Stimulated activated naive CD8-positive, alpha-beta T cell treated with anti-CD3 and anti-CD28 coated beads, Interleukin-15, amount 100 ng/mL, for 72 hours (primary cell): ENCODE measurements around the gene CNBP.
"Not testable (repeated sequence)": the region's sequence is repeated elsewhere in the genome, so short reads cannot be mapped to it uniquely, and the experiment has no call there.

Source experiments
- ATAC-seq: fragments of 150-1000 bp; cut with Tn5 transposase; 2 replicates; pipeline ENCODE4 v1.10.0; 2021; ENCODE audit warnings: mild to moderate bottlenecking, moderate library complexity
- DNase-seq, 2 donors: peaks; one replicate each; pipeline ENCODE4 v3.0.0; 2021 to 2022
- H3K27ac Mint-ChIP-seq, 2 donors: one replicate each; pipeline ENCODE4 v1.8.0; 2022; ENCODE audit warnings: mild to moderate bottlenecking in 2 of 2, mixed read lengths in 2 of 2, moderate library complexity in 2 of 2
- H3K27me3 Mint-ChIP-seq: one replicate; pipeline ENCODE4 v1.8.0; 2022; ENCODE audit warnings: mixed read lengths
- H3K4me1 Mint-ChIP-seq: one replicate; pipeline ENCODE4 v1.8.0; 2022; ENCODE audit warnings: mild to moderate bottlenecking, mixed read lengths
- H3K4me3 Mint-ChIP-seq, 2 donors: one replicate each; pipeline ENCODE4 v1.8.0; 2022; ENCODE audit warnings: mild to moderate bottlenecking in 2 of 2, mixed read lengths in 2 of 2, moderate library complexity in 1 of 2
- H3K9me3 Mint-ChIP-seq, 2 donors: one replicate each; pipeline ENCODE4 v1.8.0; 2022; ENCODE audit warnings: mixed read lengths in 2 of 2

CNBP gene

GRCh38 chr3:129199366-129199765 lies 15.7 kb upstream of the CNBP start:
- Mint-ChIP-seq H3K4me1 (peaks cover 18% of the 10 kb centered on the region), H3K4me3 (no peak overlapping the region)

DNA sequence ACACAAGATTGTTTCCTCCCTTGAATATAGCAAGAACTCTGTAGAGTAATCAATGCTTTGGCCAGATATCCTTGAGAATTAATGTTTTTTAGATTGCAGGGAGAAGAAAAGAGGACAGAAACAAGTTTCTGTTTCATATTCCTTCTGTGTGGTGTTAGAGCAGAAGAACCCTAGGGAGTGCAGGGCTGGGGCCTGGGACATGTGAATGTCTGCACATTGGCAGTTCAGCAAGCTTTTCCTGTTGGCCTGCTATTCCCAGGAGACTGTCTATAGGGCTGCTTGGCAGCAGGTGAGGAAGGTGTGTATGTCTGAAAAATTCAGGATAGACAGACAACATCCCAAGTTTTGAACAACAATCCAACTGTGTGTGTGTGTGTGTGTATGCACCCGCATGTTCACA lies 13.6 kb upstream of the CNBP start:
- no peak overlapping the region for H3K27ac Mint-ChIP-seq

More at GRCh38 chr3:129199366-129199765, 15.7 kb upstream of the CNBP start:
- no peak for DNase-seq
- ATAC-seq, result no peak
- Mint-ChIP-seq H3K9me3 (no peaks in the 10 kb centered on the region), H3K27me3 (no peaks in the 10 kb centered on the region), H3K27ac (no peak overlapping the region)

DNA sequence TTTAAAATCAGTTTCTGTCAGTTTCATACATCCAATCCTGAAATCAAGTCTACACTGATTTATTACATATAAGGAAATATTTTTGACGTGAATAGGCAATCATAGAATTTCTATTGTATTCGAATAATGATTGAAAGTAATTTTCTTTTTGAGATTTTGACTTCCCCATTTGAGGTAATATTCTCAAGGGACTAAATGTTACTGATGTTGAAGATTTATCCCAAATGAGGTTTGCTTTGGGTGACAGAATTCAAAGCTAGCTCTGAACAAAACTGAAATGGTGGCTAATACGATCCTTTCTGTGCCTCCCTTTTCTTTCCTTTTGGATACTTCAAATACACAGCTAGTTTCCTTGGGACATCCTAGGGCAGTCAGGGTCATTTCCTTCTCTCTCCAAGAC lies 12.9 kb upstream of the CNBP start:
- Mint-ChIP-seq H3K4me1 (peaks cover 18% of the 10 kb centered on the region), H3K27me3 (no peaks in the 10 kb centered on the region), H3K27ac (no peak overlapping the region), H3K4me3 (no peak overlapping the region), H3K9me3 (no peaks in the 10 kb centered on the region)
- no peak for ATAC-seq
- no peak for DNase-seq

More for the DNA sequence above, 13.6 kb upstream of the CNBP start:
- peaks cover 18% of the 10 kb centered on the region for H3K4me1 Mint-ChIP-seq
- no peaks in the 10 kb centered on the region for H3K27me3 Mint-ChIP-seq
- ATAC-seq, result no peak
- H3K9me3 Mint-ChIP-seq, result no peaks in the 10 kb centered on the region
- H3K4me3 Mint-ChIP-seq, result no peak overlapping the region
- no peak for DNase-seq

DNA sequence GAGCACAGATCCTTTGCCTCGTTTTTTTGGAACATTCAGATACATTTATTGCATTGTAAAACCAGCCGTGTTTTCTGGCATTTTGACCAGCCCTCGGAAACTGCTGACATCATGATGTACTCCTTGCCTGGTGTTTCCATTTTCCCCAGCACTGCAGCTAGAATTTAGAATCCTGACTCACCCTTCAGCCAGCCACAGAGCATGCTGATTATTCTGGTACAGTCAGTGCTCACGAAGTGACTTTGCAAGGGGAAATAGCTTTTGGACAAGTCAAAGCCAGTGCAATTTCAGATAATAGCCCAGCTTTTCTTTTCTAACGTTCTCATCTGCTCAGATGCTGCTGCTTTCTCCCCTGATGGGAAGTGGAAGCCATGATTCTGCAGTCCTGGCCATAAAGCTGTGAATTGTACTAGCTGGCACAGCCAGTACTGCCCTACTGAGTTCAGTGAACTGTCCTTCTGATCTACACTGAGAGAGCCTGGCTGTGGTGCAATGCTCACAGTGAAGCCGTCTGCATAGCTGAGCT lies 12.1 kb upstream of the CNBP start:
- ATAC-seq (no peak), DNase-seq (no peak)
- H3K27ac Mint-ChIP-seq, result no peak overlapping the region
- no peaks in the 10 kb centered on the region for H3K27me3 Mint-ChIP-seq
- no peak overlapping the region for H3K4me3 Mint-ChIP-seq
- peaks cover 18% of the 10 kb centered on the region for H3K4me1 Mint-ChIP-seq
- H3K9me3 Mint-ChIP-seq, result no peaks in the 10 kb centered on the region

GRCh38 chr3:129189793-129190192 lies 6.1 kb upstream of the CNBP start:
- not testable (repeated sequence) for H3K27ac Mint-ChIP-seq, H3K9me3 Mint-ChIP-seq, DNase-seq, H3K4me3 Mint-ChIP-seq, H3K27me3 Mint-ChIP-seq
- ATAC-seq, result peak; percentile 37
- peaks cover 15% of the 10 kb centered on the region for H3K4me1 Mint-ChIP-seq

DNA sequence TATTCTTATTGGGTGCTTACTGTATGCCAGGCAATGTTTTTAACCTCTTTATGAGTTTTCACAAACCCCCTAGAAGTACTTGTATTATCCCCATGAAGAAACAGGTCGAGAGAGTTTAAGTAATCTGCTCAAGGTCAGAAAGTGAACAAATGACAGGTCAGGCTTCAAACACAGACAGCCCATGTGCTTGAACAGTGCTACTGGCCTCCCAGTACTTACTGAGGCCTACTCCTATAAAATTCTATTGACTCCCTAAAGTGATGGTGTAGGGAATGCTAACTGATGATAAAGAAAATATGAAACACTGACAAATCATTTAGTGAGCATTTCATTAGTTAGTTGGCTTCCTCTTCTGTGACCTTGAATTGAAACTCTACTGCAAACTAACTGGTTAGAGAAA lies 4.2 kb upstream of the CNBP start:
- DNase-seq (no peak), ATAC-seq (no peak)
- H3K27me3 Mint-ChIP-seq, result no peaks in the 10 kb centered on the region
- peak overlapping the region in 1 of 2 donors; percentile 72 for H3K27ac Mint-ChIP-seq
- H3K9me3 Mint-ChIP-seq, result no peaks in the 10 kb centered on the region
- peaks cover 20% of the 10 kb centered on the region for H3K4me1 Mint-ChIP-seq
- H3K4me3 Mint-ChIP-seq, result no peak overlapping the region

DNA sequence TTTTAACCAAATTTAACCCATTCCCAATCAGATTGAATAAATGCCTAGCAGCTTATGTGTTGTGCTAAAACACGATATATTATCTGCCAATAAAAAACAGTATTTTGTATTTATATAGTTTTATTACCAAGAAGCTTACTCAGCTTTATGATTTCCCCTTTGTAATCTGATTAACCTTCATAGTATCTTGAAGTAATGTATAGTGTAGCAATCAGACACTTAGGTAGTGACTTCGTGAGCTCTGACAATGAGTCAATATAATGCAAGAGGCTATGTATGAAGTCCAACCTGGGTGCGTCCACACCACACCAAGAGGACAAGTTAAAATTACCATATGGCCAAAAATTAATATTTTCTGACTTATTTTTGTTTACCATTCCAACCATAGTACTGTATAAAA lies 2.1 kb upstream of the CNBP start:
- DNase-seq, result no peak
- no peaks in the 10 kb centered on the region for H3K9me3 Mint-ChIP-seq
- H3K27ac Mint-ChIP-seq, result peak overlapping the region in 1 of 2 donors; percentile 76
- no peak for ATAC-seq
- H3K4me3 Mint-ChIP-seq, result peak overlapping the region in 1 of 2 donors; percentile 21
- H3K4me1 Mint-ChIP-seq, result peaks cover 36% of the 10 kb centered on the region
- no peaks in the 10 kb centered on the region for H3K27me3 Mint-ChIP-seq

GRCh38 chr3:129184784-129185542 lies 1.3 kb upstream of the CNBP start:
- not testable (repeated sequence) for H3K9me3 Mint-ChIP-seq, ATAC-seq, DNase-seq, H3K27me3 Mint-ChIP-seq
- Mint-ChIP-seq H3K4me1 (peaks cover 43% of the 10 kb centered on the region), H3K4me3 (peak overlapping the region; percentile 96), H3K27ac (peak overlapping the region; percentile 100)

DNA sequence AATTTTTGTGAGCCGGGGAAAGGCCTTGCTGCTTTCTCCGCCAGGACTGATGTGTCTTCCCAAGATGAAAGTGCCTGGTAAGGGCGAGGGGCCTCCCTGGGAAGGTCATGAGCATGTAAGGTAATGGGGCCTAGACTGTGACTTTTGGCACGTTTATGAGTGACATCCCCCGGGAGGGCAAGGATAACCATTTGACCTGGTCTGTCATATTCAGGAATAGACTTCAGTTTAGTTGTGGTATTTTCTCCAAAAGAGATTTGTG lies 631 bp upstream of the CNBP start:
- ATAC-seq, result peak; percentile 14
- no peaks in the 10 kb centered on the region for H3K27me3 Mint-ChIP-seq
- no peak for DNase-seq
- peak overlapping the region; percentile 96 for H3K4me3 Mint-ChIP-seq
- no peaks in the 10 kb centered on the region for H3K9me3 Mint-ChIP-seq
- peak overlapping the region; percentile 100 for H3K27ac Mint-ChIP-seq
- H3K4me1 Mint-ChIP-seq, result peaks cover 48% of the 10 kb centered on the region

GRCh38 chr3:129182390-129183185 lies 1.1 kb downstream of the CNBP start:
- H3K27ac Mint-ChIP-seq, result peak overlapping the region; percentile 100
- no peaks in the 10 kb centered on the region for H3K9me3 Mint-ChIP-seq
- H3K4me1 Mint-ChIP-seq, result peaks cover 66% of the 10 kb centered on the region
- H3K27me3 Mint-ChIP-seq, result no peaks in the 10 kb centered on the region
- H3K4me3 Mint-ChIP-seq, result peak overlapping the region; percentile 96
- peak; percentile 30 to 41 for DNase-seq
- peak; percentile 1 for ATAC-seq

DNA sequence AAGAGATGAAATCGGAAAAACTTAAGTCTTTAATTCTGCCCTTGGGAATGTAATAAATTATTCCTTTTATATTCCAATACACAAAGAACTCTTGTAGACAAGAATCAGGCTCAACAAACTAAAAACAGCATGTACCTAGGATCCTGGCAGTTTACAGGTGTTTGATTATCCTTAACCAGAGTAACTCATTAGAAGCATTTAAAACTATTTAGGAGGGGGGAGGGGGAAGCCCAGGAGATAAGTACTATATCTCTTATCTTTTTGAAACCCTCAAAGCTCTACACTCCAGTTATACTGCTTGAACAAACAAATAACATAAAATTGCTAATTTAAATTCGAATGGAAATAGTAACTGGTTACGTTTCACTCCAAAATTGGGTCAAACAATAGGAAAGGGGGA lies 1.9 kb downstream of the CNBP start:
- Mint-ChIP-seq H3K4me3 (peak overlapping the region; percentile 96), H3K27ac (peak overlapping the region; percentile 100), H3K9me3 (no peaks in the 10 kb centered on the region), H3K27me3 (no peaks in the 10 kb centered on the region), H3K4me1 (peaks cover 73% of the 10 kb centered on the region)
- DNase-seq, result no peak
- no peak for ATAC-seq

- Mint-ChIP-seq H3K4me1 (peaks cover 71% of the 10 kb centered on the region), H3K27me3 (no peaks in the 10 kb centered on the region), H3K9me3 (no peaks in the 10 kb centered on the region), H3K27ac (peak overlapping the region; percentile 85 to 100), H3K4me3 (peak overlapping the region; percentile 96)
- no peak for DNase-seq
- ATAC-seq, result no peak
Observed at GRCh38 chr3:129180461-129180860, 3.2 kb downstream of the CNBP start.

- H3K4me3 Mint-ChIP-seq, result peak overlapping the region; percentile 26 to 45
Observed at GRCh38 chr3:129176051-129176450, 7.6 kb downstream of the CNBP start.

GRCh38 chr3:129173725-129174124 lies 10.0 kb downstream of the CNBP start:
- H3K4me3 Mint-ChIP-seq, result peak overlapping the region in 1 of 2 donors; percentile 15

More at GRCh38 chr3:129176051-129176450, 7.6 kb downstream of the CNBP start:
- H3K27me3 Mint-ChIP-seq, result no peaks in the 10 kb centered on the region
- DNase-seq, result no peak
- no peak for ATAC-seq
- no peaks in the 10 kb centered on the region for H3K9me3 Mint-ChIP-seq
- H3K4me1 Mint-ChIP-seq, result peaks cover 69% of the 10 kb centered on the region
- peak overlapping the region; percentile 29 to 50 for H3K27ac Mint-ChIP-seq

DNA sequence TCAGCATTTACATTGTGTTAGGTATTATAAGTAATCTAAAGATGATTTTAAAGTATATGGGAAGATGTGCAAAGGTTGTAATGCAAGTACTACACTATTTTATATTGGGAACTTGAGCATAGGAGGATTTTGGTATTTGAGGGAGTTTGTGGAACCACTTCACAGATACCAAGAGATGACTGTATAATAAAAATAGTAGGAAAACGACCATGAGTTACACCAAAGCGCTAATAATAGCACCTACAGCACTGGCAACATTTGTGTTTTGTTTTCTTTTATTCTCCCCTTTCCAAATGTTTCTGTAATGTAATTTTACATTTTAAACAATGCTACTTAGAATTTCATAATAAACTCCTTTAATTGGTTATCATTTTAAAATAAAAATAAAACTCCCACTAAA lies 10.5 kb downstream of the CNBP start:
- H3K27ac Mint-ChIP-seq, result no peak overlapping the region
- H3K4me3 Mint-ChIP-seq, result no peak overlapping the region
- no peak for DNase-seq
- H3K9me3 Mint-ChIP-seq, result no peaks in the 10 kb centered on the region
- H3K27me3 Mint-ChIP-seq, result no peaks in the 10 kb centered on the region
- peaks cover 51% of the 10 kb centered on the region for H3K4me1 Mint-ChIP-seq
- no peak for ATAC-seq

More at GRCh38 chr3:129173725-129174124, 10.0 kb downstream of the CNBP start:
- H3K27me3 Mint-ChIP-seq, result no peaks in the 10 kb centered on the region
- H3K9me3 Mint-ChIP-seq, result no peaks in the 10 kb centered on the region
- ATAC-seq, result no peak
- peaks cover 56% of the 10 kb centered on the region for H3K4me1 Mint-ChIP-seq
- no peak for DNase-seq
- H3K27ac Mint-ChIP-seq, result peak overlapping the region in 1 of 2 donors; percentile 48
